Adrenal gland (tissue), 12 donors: ENCODE measurements around the gene USP2. TPM values are rescaled to one million over a fixed set of nuclear protein-coding genes. Genes with fewer than 3 reads are reported as not detected.

ENCODE experiments used
- DNase-seq, 7 donors: peaks; one replicate each; pipeline ENCODE4 v3.0.0-alpha.2; 2019 to 2020
- H3K27ac ChIP-seq, 5 donors: fragments of 200-600 bp; sonication (generic) in 4 of 5; 1 replicate in 3 of 5; 2 replicates in 2 of 5; pipeline versions ENCODE4 v1.5.1 to v1.8.0; 2016 to 2020; ENCODE audit warnings: mild to moderate bottlenecking in 1 of 5
- H3K27me3 ChIP-seq: fragments of 200-600 bp; 2 replicates; pipeline ENCODE4 v1.8.0; 2021
- H3K36me3 ChIP-seq, 2 donors: fragments of 200-600 bp; replicated peaks in 1 of 2; 1 replicate in 1 of 2; 2 replicates in 1 of 2; pipeline versions ENCODE4 v1.5.1 to v1.8.0; 2018 to 2022
- H3K4me1 ChIP-seq, 2 donors: fragments of 200-600 bp; replicated peaks in 1 of 2; 1 replicate in 1 of 2; 2 replicates in 1 of 2; pipeline versions ENCODE4 v1.5.1 to v1.8.0; 2018 to 2021
- H3K4me3 ChIP-seq, 4 donors: fragments of 200-600 bp; sonication (generic) in 3 of 4; one replicate each; pipeline ENCODE4 v1.5.1; 2016 to 2018
- H3K9me3 ChIP-seq, 3 donors: fragments of 200-600 bp; sonication (generic) in 1 of 3; replicated peaks in 1 of 3; 1 replicate in 2 of 3; 2 replicates in 1 of 3; pipeline versions ENCODE4 v1.5.1 to v1.8.0; 2016 to 2021
- CTCF ChIP-seq, 6 experiments: fragments of 450-650 bp in 4 of 6; fragments of 200-600 bp in 2 of 6; sonication (generic) in 1 of 6; IDR thresholded peaks; 1 replicate in 5 of 6; 2 replicates in 1 of 6; pipeline versions ENCODE4 v1.5.1 to v1.8.0; 2016 to 2021; ENCODE audit warnings: antibody characterized with exemption in 6 of 6, mild to moderate bottlenecking in 2 of 6, moderate library complexity in 1 of 6
- POLR2A ChIP-seq, 2 donors: fragments of 450-650 bp; IDR thresholded peaks; one replicate each; pipeline ENCODE4 v1.6.1; 2017; ENCODE audit warnings: antibody characterized with exemption in 2 of 2, mild to moderate bottlenecking in 2 of 2, moderate library complexity in 1 of 2
- WGBS, 4 donors: extraction: QIAGEN DNeasy Blood & Tissue Kit in 2 of 4; methylation state at CpG; one replicate each; pipeline versions ENCODE4 v1.1.5 to v1.1.7; 2013 to 2017; 5-methylcytosine and 5-hydroxymethylcytosine counted together
- intact Hi-C, 2 donors: fragments of 100-400 bp; cut with DNase I; formaldehyde crosslinking; loops; one replicate each; pipeline versions ENCODE4 v1.14.1 to v1.15.0; 2022 to 2023
- polyA plus RNA-seq, 3 donors: library from polyadenylated mRNA; stranded (reverse); fragments of 200-250 nt in 2 of 3; fragments of 350-450 nt in 1 of 3; fragmentation: Illumina TruSeq in 1 of 3; extraction: RNeasy Lipid Tissue Mini Kit (QIAGEN cat#74804) in 1 of 3; gene quantifications; one replicate each; pipeline ENCODE4 v1.2.3, GENCODE V29; 2013 to 2014
- total RNA-seq, 9 donors: library from RNA; depleted of rRNA in 4 of 9; stranded (reverse); fragments of >200 nt in 4 of 9; fragments of 120-200 nt in 1 of 9; fragmentation: NEBNext Ultra II Directional in 1 of 9; extraction: Animal tissue kit (Norgen Biotek cat#: 25700) in 1 of 9; gene quantifications; one replicate each; pipeline versions ENCODE4 v1.1.0 to v1.2.4, GENCODE V29; 2013 to 2023
- donor health status: healthy with polysubstance abuse.
- donor health status: Bipolar disorder and iron deficiency.
- donor health status: DM: yes; HTN: yes; CAD: no.
- donor health status: DM: no; HTN: no; CAD: no.
- donor health status: DM: no; HTN: no; CAD: no.
- donor health status: DM: yes; HTN: yes; CAD: no.

USP2 gene
- total and polyA plus RNA-seq, 12 donors = 1.8 to 28.7 (median 9.3) TPM

- H3K9me3 ChIP-seq = no peaks in the 10 kb centered on the region
- no peak for DNase-seq
- no peak for TF ChIP-seq POLR2A (IDR thresholded peaks at IDR 0.05)
- peak within 1 kb of the TSS in 3 of 5 donors; percentile 32 to 79 (median 39) for H3K27ac ChIP-seq
- 48 to 67% (median 56%) methylated on average over 6 of the region's 6 CpGs for WGBS, 4 donors
- intact Hi-C loops = no loop called here
- H3K4me3 ChIP-seq = no peak within 1 kb of the TSS
- peaks cover 4 to 7% of the 10 kb centered on the region in 2 donors for H3K4me1 ChIP-seq
- no peaks in the 10 kb centered on the region for H3K36me3 ChIP-seq
- H3K27me3 ChIP-seq = no peaks in the 10 kb centered on the region
These were observed 34.9 kb downstream of the USP2 start, which contains the start of gene MFRP for GRCh38 chr11:119346605-119347004. TSS of gene MFRP (minus strand) at chr11:119346705. CDS start at chr11:119346513, 192 bp downstream.

- WGBS, 4 donors = 82 to 90% (median 85%) methylated on average over 9 to 12 of the region's 12 CpGs
These were observed 35.8 kb downstream of the USP2 start for GRCh38 chr11:119345685-119346084.

GRCh38 chr11:119344291-119345010 is 37.0 kb downstream of the USP2 start:
- Histone ChIP-seq H3K9me3 (no peaks in the 10 kb centered on the region), H3K27ac (no peak overlapping the region), H3K27me3 (no peaks in the 10 kb centered on the region), H3K36me3 (no peaks in the 10 kb centered on the region), H3K4me1 (peaks cover 20 to 22% of the 10 kb centered on the region in 2 donors), H3K4me3 (no peak overlapping the region)
- WGBS, 4 donors = 76 to 82% (median 81%) methylated on average over 9 to 14 of the region's 14 CpGs
- intact Hi-C loops = loop anchor here in 1 of 2 donors (5.0 kb wide), 1 partner anchor 33 kb away; no protein-coding TSS in a partner anchor
- TF ChIP-seq CTCF (IDR thresholded peaks at IDR 0.05) = no peak
- no peak for TF ChIP-seq POLR2A (IDR thresholded peaks at IDR 0.05)
- no peak for DNase-seq

More at GRCh38 chr11:119345685-119346084, 35.8 kb downstream of the USP2 start:
- TF ChIP-seq POLR2A (IDR thresholded peaks at IDR 0.05) = no peak
- no peak for TF ChIP-seq CTCF (IDR thresholded peaks at IDR 0.05)
- intact Hi-C loops = no loop called here
- Histone ChIP-seq H3K27ac (no peak overlapping the region), H3K9me3 (no peaks in the 10 kb centered on the region), H3K27me3 (no peaks in the 10 kb centered on the region), H3K4me1 (peaks cover 9 to 12% of the 10 kb centered on the region in 2 donors), H3K4me3 (no peak overlapping the region), H3K36me3 (no peaks in the 10 kb centered on the region)
- DNase-seq = no peak

GRCh38 chr11:119343726-119344125 is 37.8 kb downstream of the USP2 start:
- no peak overlapping the region for H3K27ac ChIP-seq
- no peak overlapping the region for H3K4me3 ChIP-seq
- WGBS, 4 donors = 80 to 95% (median 92%) methylated on average over 6 to 7 of the region's 7 CpGs
- intact Hi-C loops = loop anchor here in 1 of 2 donors (5.0 kb wide), 1 partner anchor 34 kb away; no protein-coding TSS in a partner anchor
- no peaks in the 10 kb centered on the region for H3K36me3 ChIP-seq
- H3K9me3 ChIP-seq = no peaks in the 10 kb centered on the region
- TF ChIP-seq CTCF (IDR thresholded peaks at IDR 0.05) = no peak
- TF ChIP-seq POLR2A (IDR thresholded peaks at IDR 0.05) = no peak
- peaks cover 22 to 29% of the 10 kb centered on the region in 2 donors for H3K4me1 ChIP-seq
- no peak for DNase-seq
- H3K27me3 ChIP-seq = no peaks in the 10 kb centered on the region
